ENCODE measurements around the gene LRRC26.

- TF ChIP-seq GATA3 (IDR thresholded peaks at IDR 0.05; ENCODE audit: low read depth, low read length) = no peak
- TF ChIP-seq GATA2 (IDR thresholded peaks at IDR 0.05; ENCODE audit: low read depth, low read length) = no peak
Observed at GRCh38 chr9:137194909-137195308, 25.1 kb upstream of the LRRC26 start.
